ENCODE measurements around the gene RAPGEF4. TPM values are rescaled to one million over a fixed set of nuclear protein-coding genes. Genes with fewer than 3 reads are reported as not detected.

RAPGEF4 gene
- total and polyA plus RNA-seq, 9 of the 15 experiments (the other 6 are each of a cell fraction or from before 2014, with no cell fraction given): 0.04 to 0.33 (median 0.13) TPM; not detected in 6

DNA sequence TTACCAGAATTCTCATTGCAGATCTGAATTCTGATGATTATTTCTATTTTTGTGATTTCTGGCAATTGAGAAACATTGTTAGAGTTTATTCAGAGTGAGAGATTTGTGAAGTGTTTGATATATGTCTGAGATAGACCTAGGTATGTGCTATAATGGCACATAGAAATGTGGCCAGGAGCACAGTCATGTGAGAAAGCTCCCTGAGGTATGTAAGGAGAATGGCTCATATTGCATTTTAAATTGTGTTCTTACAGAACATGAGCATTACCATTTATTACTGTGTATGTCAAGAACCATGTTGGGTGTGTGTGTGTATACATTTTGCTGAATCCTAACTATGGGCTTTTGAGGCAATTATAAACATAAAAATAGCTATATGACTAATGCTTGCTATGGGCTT, 101.2 kb downstream of the RAPGEF4 start:
- TF ChIP-seq FUS (optimal IDR thresholded peaks at IDR 0.05; ENCODE audit: low read depth, low read length) (no peak), NCOA2 (IDR thresholded peaks at IDR 0.05; ENCODE audit: partially characterized antibody in 2 of 2) (no peak), PRPF4 (IDR thresholded peaks at IDR 0.05; ENCODE audit: insufficient read depth, low read depth, low read length, poor library complexity, severe bottlenecking) (no peak), NR2C1 (IDR thresholded peaks at IDR 0.05) (no peak), NR2C1 (tag; IDR thresholded peaks at IDR 0.05) (no peak), ZNF785 (CRISPR knock-in tag; IDR thresholded peaks at IDR 0.05) (no peak), ZNF445 (CRISPR knock-in tag; IDR thresholded peaks at IDR 0.05; ENCODE audit: low read depth) (no peak), ZNF311 (CRISPR knock-in tag; IDR thresholded peaks at IDR 0.05) (no peak), ARID1B (IDR thresholded peaks at IDR 0.05) (no peak), SOX6 (IDR thresholded peaks at IDR 0.05) (no peak), GATAD2B (IDR thresholded peaks at IDR 0.05; ENCODE audit: borderline replicate concordance) (no peak), NCOA1 (IDR thresholded peaks at IDR 0.05; ENCODE audit: low read depth) (no peak), CBX3 (IDR thresholded peaks at IDR 0.05; ENCODE audit: borderline replicate concordance in 1 of 2, low read length in 2 of 2) (no peak), SIX5 (IDR thresholded peaks at IDR 0.05; ENCODE audit: borderline replicate concordance in 1 of 2, insufficient read depth in 1 of 2, low read depth in 1 of 2, low read length in 2 of 2) (no peak), SRF (CRISPR knock-in tag; IDR thresholded peaks at IDR 0.05) (no peak), ZNF24 (IDR thresholded peaks at IDR 0.05) (no peak), ZC3H11A (IDR thresholded peaks at IDR 0.05; ENCODE audit: low read depth, low read length) (no peak)
- TF ChIP-seq, protein P1, sequence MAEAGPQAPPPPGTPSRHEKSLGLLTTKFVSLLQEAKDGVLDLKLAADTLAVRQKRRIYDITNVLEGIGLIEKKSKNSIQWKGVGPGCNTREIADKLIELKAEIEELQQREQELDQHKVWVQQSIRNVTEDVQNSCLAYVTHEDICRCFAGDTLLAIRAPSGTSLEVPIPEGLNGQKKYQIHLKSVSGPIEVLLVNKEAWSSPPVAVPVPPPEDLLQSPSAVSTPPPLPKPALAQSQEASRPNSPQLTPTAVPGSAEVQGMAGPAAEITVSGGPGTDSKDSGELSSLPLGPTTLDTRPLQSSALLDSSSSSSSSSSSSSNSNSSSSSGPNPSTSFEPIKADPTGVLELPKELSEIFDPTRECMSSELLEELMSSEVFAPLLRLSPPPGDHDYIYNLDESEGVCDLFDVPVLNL (CRISPR knock-in tag; IDR thresholded peaks at IDR 0.05; ENCODE audit: low read depth): no peak
- TF ChIP-seq, protein P2, sequence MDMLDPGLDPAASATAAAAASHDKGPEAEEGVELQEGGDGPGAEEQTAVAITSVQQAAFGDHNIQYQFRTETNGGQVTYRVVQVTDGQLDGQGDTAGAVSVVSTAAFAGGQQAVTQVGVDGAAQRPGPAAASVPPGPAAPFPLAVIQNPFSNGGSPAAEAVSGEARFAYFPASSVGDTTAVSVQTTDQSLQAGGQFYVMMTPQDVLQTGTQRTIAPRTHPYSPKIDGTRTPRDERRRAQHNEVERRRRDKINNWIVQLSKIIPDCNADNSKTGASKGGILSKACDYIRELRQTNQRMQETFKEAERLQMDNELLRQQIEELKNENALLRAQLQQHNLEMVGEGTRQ (CRISPR knock-in tag; IDR thresholded peaks at IDR 0.05): no peak
- Histone ChIP-seq H3K9me1 (ENCODE audit: control insufficient read depth, insufficient read depth, low read length) (no peaks in the 10 kb centered on the region), H3K4me2 (ENCODE audit: insufficient read depth, low read length) (no peak overlapping the region), H3K9ac (ENCODE audit: insufficient read depth in 1 of 2, low read depth in 2 of 2, low read length in 2 of 2) (no peak overlapping the region), H3K27ac (ENCODE audit: extremely low read depth, low read depth, low read length) (no peak overlapping the region), H3K4me1 (replicated peaks in 1 of 2; ENCODE audit: control insufficient read depth in 2 of 2, insufficient read depth in 2 of 2, low read length in 2 of 2) (no peaks in the 10 kb centered on the region), H3K9me3 (replicated peaks; ENCODE audit: control insufficient read depth, insufficient read depth, low read depth, low read length) (no peaks in the 10 kb centered on the region; the same call in 1 of the 2 replicates), H3K27me3 (ENCODE audit: control insufficient read depth in 2 of 2, insufficient read depth in 2 of 2, low read length in 2 of 2) (no peaks in the 10 kb centered on the region; a peak in 2 of 5 replicates), H2AFZ (ENCODE audit: low read depth, low read length) (no peak overlapping the region), H3K79me2 (ENCODE audit: control insufficient read depth, insufficient read depth, low read length) (no peaks in the 10 kb centered on the region), H3K36me3 (ENCODE audit: control insufficient read depth, insufficient read depth, low read length) (no peaks in the 10 kb centered on the region), H4K20me1 (replicated peaks; ENCODE audit: control insufficient read depth, insufficient read depth, low read length) (no peaks in the 10 kb centered on the region), H3K4me3 (no peak overlapping the region)
- no TSS peak for BruUV-seq (replicated peaks)
- POLR2A ChIA-PET: interaction anchor here (0.6 kb wide), 1 partner anchor 53 kb away, joined by 3 read pairs; no protein-coding TSS in a partner anchor
- ATAC-seq (no peak), DNase-seq (ENCODE audit: extremely low read depth in 1 of 4, low spot score in 3 of 4) (no peak), FAIRE-seq (no peak)
- in situ Hi-C loops (cut with MboI): no loop called here
- intact Hi-C loops (cut with micrococcal nuclease): no loop called here
- CTCF ChIA-PET (ENCODE audit: low intra/inter-chr PET ratio): no interaction called here

All from K562 (cell line).